ENCODE measurements around the gene CDK13. TPM values are rescaled to one million over a fixed set of nuclear protein-coding genes. Genes with fewer than 3 reads are reported as not detected.

CDK13 gene
- total and polyA plus RNA-seq, 2 donors (not counting 3 experiments of a cell fraction or from before 2014, with no cell fraction given) = 24.5 to 56.7 TPM

GRCh38 chr7:39946693-39947092 is 3.4 kb upstream of the CDK13 start:
- CTCF ChIA-PET = no interaction called here
- BruUV-seq (replicated peaks) = no TSS peak

More at GRCh38 chr7:39946693-39947092, 3.4 kb upstream of the CDK13 start:
- Histone ChIP-seq H3K4me1 (ENCODE audit: control insufficient read depth, extremely low read depth, insufficient read depth, low read length) (peaks cover 7% of the 10 kb centered on the region), H3K4me2 (ENCODE audit: insufficient read depth, low read length) (no peak overlapping the region), H3K36me3 (ENCODE audit: control insufficient read depth in 2 of 2, extremely low read depth in 1 of 2, insufficient read depth in 2 of 2, low read length in 2 of 2) (no peaks in the 10 kb centered on the region), H3K27me3 (ENCODE audit: control insufficient read depth in 2 of 2, insufficient read depth in 2 of 2, low read length in 2 of 2) (no peaks in the 10 kb centered on the region), H3K4me3 (replicated peaks in 1 of 3; ENCODE audit: insufficient read depth in 1 of 3, low read depth in 1 of 3, low read length in 3 of 3) (no peak overlapping the region), H4K20me1 (replicated peaks; ENCODE audit: control insufficient read depth, extremely low read depth, insufficient read depth, low read length) (no peaks in the 10 kb centered on the region), H3K27ac (ENCODE audit: insufficient read depth, low read depth, low read length) (no peak overlapping the region), H3K9me3 (replicated peaks; ENCODE audit: control insufficient read depth, insufficient read depth, low read length) (no peaks in the 10 kb centered on the region), H3K79me2 (ENCODE audit: control insufficient read depth, insufficient read depth, low read length) (peaks cover 16% of the 10 kb centered on the region), H2AFZ (ENCODE audit: low read depth, low read length) (no peak overlapping the region), H3K9ac (replicated peaks; ENCODE audit: extremely low read depth, insufficient read depth, low read length) (no peak overlapping the region), H3K9me1 (replicated peaks; ENCODE audit: control insufficient read depth, extremely low read depth, insufficient read depth, low read length) (no peaks in the 10 kb centered on the region)
- no peak for DNase-seq (ENCODE audit: low read depth, low spot score)
- POLR2A ChIA-PET = no interaction called here
- intact Hi-C loops (cut with micrococcal nuclease) = loop anchor here (5.0 to 10.0 kb wide), 4 partner anchors 319 to 1758 kb away; partner anchors contain the start of genes INHBA and YAE1
- dilution Hi-C loops (cut with MboI; ENCODE audit: extremely low pct_ligation_motif_present, low sequenced_read_pairs) = no loop called here
- FAIRE-seq = no peak
- TF ChIP-seq MYC (IDR thresholded peaks at IDR 0.05; ENCODE audit: low read depth, low read length) (no peak), FOS (IDR thresholded peaks at IDR 0.05; ENCODE audit: borderline replicate concordance, insufficient read depth, low read length) (no peak), POLR2A (IDR thresholded peaks at IDR 0.05; ENCODE audit: low read depth, low read length) (no peak), GATA2 (IDR thresholded peaks at IDR 0.05; ENCODE audit: insufficient read depth, insufficient read length, low read depth, low read length) (no peak), POLR2AphosphoS5 (IDR thresholded peaks at IDR 0.05; ENCODE audit: insufficient read depth, low read depth, low read length) (no peak), EZH2 (IDR thresholded peaks at IDR 0.05; ENCODE audit: borderline replicate concordance, low read depth, low read length, severe bottlenecking) (no peak), JUN (IDR thresholded peaks at IDR 0.05; ENCODE audit: borderline replicate concordance, insufficient read depth, insufficient read length, low read depth) (no peak), MAX (IDR thresholded peaks at IDR 0.05; ENCODE audit: insufficient read depth, insufficient read length) (no peak)
- TF ChIP-seq, protein P1, sequence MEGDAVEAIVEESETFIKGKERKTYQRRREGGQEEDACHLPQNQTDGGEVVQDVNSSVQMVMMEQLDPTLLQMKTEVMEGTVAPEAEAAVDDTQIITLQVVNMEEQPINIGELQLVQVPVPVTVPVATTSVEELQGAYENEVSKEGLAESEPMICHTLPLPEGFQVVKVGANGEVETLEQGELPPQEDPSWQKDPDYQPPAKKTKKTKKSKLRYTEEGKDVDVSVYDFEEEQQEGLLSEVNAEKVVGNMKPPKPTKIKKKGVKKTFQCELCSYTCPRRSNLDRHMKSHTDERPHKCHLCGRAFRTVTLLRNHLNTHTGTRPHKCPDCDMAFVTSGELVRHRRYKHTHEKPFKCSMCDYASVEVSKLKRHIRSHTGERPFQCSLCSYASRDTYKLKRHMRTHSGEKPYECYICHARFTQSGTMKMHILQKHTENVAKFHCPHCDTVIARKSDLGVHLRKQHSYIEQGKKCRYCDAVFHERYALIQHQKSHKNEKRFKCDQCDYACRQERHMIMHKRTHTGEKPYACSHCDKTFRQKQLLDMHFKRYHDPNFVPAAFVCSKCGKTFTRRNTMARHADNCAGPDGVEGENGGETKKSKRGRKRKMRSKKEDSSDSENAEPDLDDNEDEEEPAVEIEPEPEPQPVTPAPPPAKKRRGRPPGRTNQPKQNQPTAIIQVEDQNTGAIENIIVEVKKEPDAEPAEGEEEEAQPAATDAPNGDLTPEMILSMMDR (IDR thresholded peaks at IDR 0.05; ENCODE audit: extremely low read depth in 1 of 2, insufficient read depth in 1 of 2, low read depth in 1 of 2, low read length in 2 of 2) = no peak
